ENCODE data around the gene SELENOV. TPM values are rescaled to one million over a fixed set of nuclear protein-coding genes. Genes with fewer than 3 reads are reported as not detected.

SELENOV gene
- total RNA-seq, 1 experiment from 2014 or later = not detected

- H3K4me3 ChIP-seq (replicated peaks in 1 of 2; ENCODE audit: low read depth in 1 of 2, low read length in 2 of 2) = peak within 1 kb of the TSS; percentile 67 to 82
- H3K9me3 ChIP-seq (ENCODE audit: control insufficient read depth in 1 of 2, insufficient read depth in 1 of 2, low read depth in 1 of 2, low read length in 2 of 2) = no peaks in the 10 kb centered on the region
- H3K4me1 ChIP-seq (ENCODE audit: control insufficient read depth in 1 of 2, insufficient read depth in 2 of 2, low read length in 2 of 2) = peaks cover 3 to 13% of the 10 kb centered on the region in 2 experiments; a peak in 3 of 4 replicates
- H3K36me3 ChIP-seq (ENCODE audit: control insufficient read depth in 1 of 2, insufficient read depth in 2 of 2, low read length in 2 of 2) = no peaks in the 10 kb centered on the region
- H3K27me3 ChIP-seq (ENCODE audit: insufficient read depth, low read length) = no peaks in the 10 kb centered on the region
- H3K9me2 ChIP-seq (ENCODE audit: insufficient read depth) = no peaks in the 10 kb centered on the region
- peak; percentile 27 for TF ChIP-seq TCF7L2 (IDR thresholded peaks at IDR 0.05; ENCODE audit: borderline replicate concordance, extremely low read depth, insufficient read depth, insufficient read length)
- TF ChIP-seq RAD21 (IDR thresholded peaks at IDR 0.05; ENCODE audit: low read depth) = peak; percentile 98
- no peak for TF ChIP-seq YY1 (IDR thresholded peaks at IDR 0.05; ENCODE audit: extremely low read depth, insufficient replicate concordance, low read depth, low read length)
- peak; percentile 95; the same call in 1 of the 2 replicates for TF ChIP-seq ZFX (IDR thresholded peaks at IDR 0.05)
- TF ChIP-seq POLR2A (IDR thresholded peaks at IDR 0.05; ENCODE audit: borderline replicate concordance, extremely low read depth, insufficient read depth, insufficient read length) = peak; percentile 93
- no peak for TF ChIP-seq ZNF274 (IDR thresholded peaks at IDR 0.05; ENCODE audit: low read depth, low read length)
- peak; percentile 71 for TF ChIP-seq POLR2AphosphoS5 (IDR thresholded peaks at IDR 0.05; ENCODE audit: low read depth, low read length)
- no peak for TF ChIP-seq EGR1 (IDR thresholded peaks at IDR 0.05; ENCODE audit: low read depth)
- no peak for TF ChIP-seq SRF (IDR thresholded peaks at IDR 0.05; ENCODE audit: low read depth)
- no peak for TF ChIP-seq ZBTB33 (IDR thresholded peaks at IDR 0.05; ENCODE audit: extremely low read depth, insufficient replicate concordance, low read length)
- TF ChIP-seq CTCF (IDR thresholded peaks at IDR 0.05 in 2 of 3, conservative IDR thresholded peaks at IDR 0.05 in 1 of 3; ENCODE audit: borderline replicate concordance in 1 of 3, insufficient read depth in 1 of 3, low read depth in 2 of 3, low read length in 2 of 3) = peak; percentile 87 to 91 (median 89)
- ATAC-seq = peak; percentile 97
- no peaks in the 10 kb centered on the region for H4K20me1 ChIP-seq (ENCODE audit: insufficient read depth)
- ChIA-PET POLR2A (interaction anchor here (1.0 kb wide), 2 partner anchors 13 to 96 kb away, joined by 4 to 7 read pairs; partner anchors contain the start of gene RPS16), CTCF (interaction anchor here (0.7 to 2.8 kb wide), 7 partner anchors 8 to 134 kb away, joined by 3 to 24 read pairs (median 5); no protein-coding TSS in a partner anchor), RAD21 (ENCODE audit: low non-redundant PET in 1 of 2, low total read pairs in 2 of 2, uncharacterized antibody in 2 of 2, unreplicated experiment in 2 of 2) (no interaction called here)
- peak within 1 kb of the TSS; percentile 97 for H3K4me2 ChIP-seq (ENCODE audit: low read length)
- peak within 1 kb of the TSS; percentile 80 for H2AFZ ChIP-seq (ENCODE audit: low read depth, low read length, poor library complexity, severe bottlenecking)
- peak; percentile 88 for DNase-seq (ENCODE audit: low read depth, low spot score)
- peak within 1 kb of the TSS; percentile 58 for H3K9ac ChIP-seq (ENCODE audit: low read length)
- intact Hi-C loops (cut with micrococcal nuclease) = loop anchor here (1.0 to 10.0 kb wide), 3 partner anchors 58 to 318 kb away; partner anchors contain the start of gene SUPT5H
- no peaks in the 10 kb centered on the region for H3K79me2 ChIP-seq (ENCODE audit: insufficient read depth, low read length)
- BruUV-seq (replicated peaks) = no TSS peak
- peak within 1 kb of the TSS; percentile 58 for H3K27ac ChIP-seq (ENCODE audit: low read depth, low read length)
Observed at GRCh38 chr19:39532233-39533002, 17.5 kb downstream of the SELENOV start, which contains the start of gene EID2B. Gene EID2B (minus strand): TSS chr19:39532852. CDS start chr19:39532802, 50 bp downstream.

All from HCT116 (cell line).